Measurements from ENCODE around the gene DISC1.

Gene DISC1

GRCh38 chr1:232018231-232019025, 391.8 kb downstream of the DISC1 start:
- no peaks in the 10 kb centered on the region for H3K4me1 ChIP-seq (ENCODE audit: insufficient read depth, low read length, severe bottlenecking)
- TF ChIP-seq EZH2 (IDR thresholded peaks at IDR 0.05; ENCODE audit: borderline replicate concordance, low read length), result no peak
- no peak for TF ChIP-seq CTCF (IDR thresholded peaks at IDR 0.05; ENCODE audit: low read length)
- H3F3A ChIP-seq (ENCODE audit: insufficient read depth, low read length), result no peaks in the 10 kb centered on the region
- no peaks in the 10 kb centered on the region for H3K79me2 ChIP-seq (ENCODE audit: insufficient read depth, low read length)
- no peaks in the 10 kb centered on the region for H4K20me1 ChIP-seq (ENCODE audit: insufficient read depth, low read length)
- H2AFZ ChIP-seq (ENCODE audit: low read length), result no peak overlapping the region
- no peaks in the 10 kb centered on the region for H3K36me3 ChIP-seq (ENCODE audit: insufficient read depth, low read length)
- H3K27ac ChIP-seq (ENCODE audit: low read depth, low read length, poor library complexity, severe bottlenecking), result no peak overlapping the region
- no peak overlapping the region for H3K4me3 ChIP-seq (ENCODE audit: low read depth, low read length, poor library complexity, severe bottlenecking)
- H3K4me2 ChIP-seq (ENCODE audit: low read length), result no peak overlapping the region
- H3K9me2 ChIP-seq (ENCODE audit: low read depth, low read length), result no peaks in the 10 kb centered on the region
- H3K9ac ChIP-seq (ENCODE audit: low read length), result no peak overlapping the region
- no peaks in the 10 kb centered on the region for H3K27me3 ChIP-seq (ENCODE audit: insufficient read depth, low read length)
- no peaks in the 10 kb centered on the region for H3K9me3 ChIP-seq (ENCODE audit: low read length)

- H3K4me3 ChIP-seq (ENCODE audit: low read depth, low read length, poor library complexity, severe bottlenecking), result no peak overlapping the region
- no peaks in the 10 kb centered on the region for H3K36me3 ChIP-seq (ENCODE audit: insufficient read depth, low read length)
- no peaks in the 10 kb centered on the region for H3K4me1 ChIP-seq (ENCODE audit: insufficient read depth, low read length, severe bottlenecking)
- H3K79me2 ChIP-seq (ENCODE audit: insufficient read depth, low read length), result no peaks in the 10 kb centered on the region
- H3F3A ChIP-seq (ENCODE audit: insufficient read depth, low read length), result no peaks in the 10 kb centered on the region
- TF ChIP-seq EZH2 (IDR thresholded peaks at IDR 0.05; ENCODE audit: borderline replicate concordance, low read length) (no peak), CTCF (IDR thresholded peaks at IDR 0.05; ENCODE audit: low read length) (no peak)
- H3K27ac ChIP-seq (ENCODE audit: low read depth, low read length, poor library complexity, severe bottlenecking), result no peak overlapping the region
- no peaks in the 10 kb centered on the region for H3K9me2 ChIP-seq (ENCODE audit: low read depth, low read length)
- no peaks in the 10 kb centered on the region for H4K20me1 ChIP-seq (ENCODE audit: insufficient read depth, low read length)
- H2AFZ ChIP-seq (ENCODE audit: low read length), result no peak overlapping the region
- no peak overlapping the region for H3K4me2 ChIP-seq (ENCODE audit: low read length)
- no peaks in the 10 kb centered on the region for H3K27me3 ChIP-seq (ENCODE audit: insufficient read depth, low read length)
- H3K9ac ChIP-seq (ENCODE audit: low read length), result no peak overlapping the region
- no peaks in the 10 kb centered on the region for H3K9me3 ChIP-seq (ENCODE audit: low read length)
These were observed 392.4 kb downstream of the DISC1 start for GRCh38 chr1:232019026-232019340.

GRCh38 chr1:232020352-232020751, 393.8 kb downstream of the DISC1 start:
- no peak overlapping the region for H3K4me3 ChIP-seq (ENCODE audit: low read depth, low read length, poor library complexity, severe bottlenecking)
- no peaks in the 10 kb centered on the region for H3K4me1 ChIP-seq (ENCODE audit: insufficient read depth, low read length, severe bottlenecking)
- H3K4me2 ChIP-seq (ENCODE audit: low read length), result no peak overlapping the region
- H3K79me2 ChIP-seq (ENCODE audit: insufficient read depth, low read length), result no peaks in the 10 kb centered on the region
- H3K27ac ChIP-seq (ENCODE audit: low read depth, low read length, poor library complexity, severe bottlenecking), result no peak overlapping the region
- H3K36me3 ChIP-seq (ENCODE audit: insufficient read depth, low read length), result no peaks in the 10 kb centered on the region
- H3K9me3 ChIP-seq (ENCODE audit: low read length), result no peaks in the 10 kb centered on the region
- no peak overlapping the region for H3K9ac ChIP-seq (ENCODE audit: low read length)
- no peaks in the 10 kb centered on the region for H4K20me1 ChIP-seq (ENCODE audit: insufficient read depth, low read length)
- no peaks in the 10 kb centered on the region for H3F3A ChIP-seq (ENCODE audit: insufficient read depth, low read length)
- H3K9me2 ChIP-seq (ENCODE audit: low read depth, low read length), result no peaks in the 10 kb centered on the region
- H3K27me3 ChIP-seq (ENCODE audit: insufficient read depth, low read length), result no peaks in the 10 kb centered on the region
- TF ChIP-seq CTCF (IDR thresholded peaks at IDR 0.05; ENCODE audit: low read length) (no peak), EZH2 (IDR thresholded peaks at IDR 0.05; ENCODE audit: borderline replicate concordance, low read length) (no peak)
- H2AFZ ChIP-seq (ENCODE audit: low read length), result no peak overlapping the region

Measured in OCI-LY1 (cell line).